ENCODE data around the gene MADD. TPM values are rescaled to one million over a fixed set of nuclear protein-coding genes. Genes with fewer than 3 reads are reported as not detected.

The MADD gene
- total RNA-seq, 1 donor from 2014 or later, result 25.3 TPM

- no peak for DNase-seq (ENCODE audit: low spot score)
Observed at GRCh38 chr11:47338396-47339241, 68.7 kb downstream of the MADD start.

DNA sequence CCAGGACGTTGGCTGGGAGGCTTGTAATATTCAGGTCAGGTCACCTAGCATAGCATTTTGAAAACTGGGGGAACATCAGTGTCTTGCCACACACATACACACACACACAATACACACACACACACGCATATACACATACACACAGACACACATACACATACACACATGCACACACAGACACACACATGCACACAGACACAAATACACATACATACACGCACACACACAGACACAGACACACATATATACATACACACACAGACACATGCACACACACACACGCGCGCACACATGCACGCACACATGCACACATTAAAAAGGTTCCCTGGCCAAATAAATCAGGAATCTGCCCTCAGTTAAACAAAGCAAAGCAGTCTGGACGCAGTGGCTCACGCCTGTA is 70.1 kb downstream of the MADD start:
- no peak for DNase-seq (ENCODE audit: low spot score)

GRCh38 chr11:47340980-47341775 is 71.2 kb downstream of the MADD start:
- peak; percentile 45 for DNase-seq (ENCODE audit: low spot score)

- DNase-seq (ENCODE audit: low spot score), result no peak
Observed at GRCh38 chr11:47342036-47342803, 72.3 kb downstream of the MADD start.

DNA sequence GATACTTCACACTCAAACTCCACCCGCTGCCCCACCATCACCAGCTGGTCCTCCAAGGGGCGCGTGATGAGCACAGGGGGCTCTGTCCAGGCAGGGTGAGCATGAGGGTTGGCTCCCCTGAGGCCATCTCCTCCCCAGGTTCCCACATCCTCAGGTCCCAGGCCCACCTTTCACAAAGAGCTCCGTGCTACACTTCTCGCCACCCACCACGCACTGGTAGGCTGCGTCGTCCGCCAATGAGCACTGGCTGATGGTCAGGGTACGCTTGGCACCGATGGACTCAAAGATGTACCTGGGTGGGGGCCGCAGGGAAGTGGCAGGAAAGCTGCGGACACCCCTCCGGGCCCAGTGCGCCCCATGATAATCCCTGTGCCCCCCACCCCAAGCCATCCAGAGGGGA is 72.9 kb downstream of the MADD start:
- no peak for DNase-seq (ENCODE audit: low spot score)

DNA sequence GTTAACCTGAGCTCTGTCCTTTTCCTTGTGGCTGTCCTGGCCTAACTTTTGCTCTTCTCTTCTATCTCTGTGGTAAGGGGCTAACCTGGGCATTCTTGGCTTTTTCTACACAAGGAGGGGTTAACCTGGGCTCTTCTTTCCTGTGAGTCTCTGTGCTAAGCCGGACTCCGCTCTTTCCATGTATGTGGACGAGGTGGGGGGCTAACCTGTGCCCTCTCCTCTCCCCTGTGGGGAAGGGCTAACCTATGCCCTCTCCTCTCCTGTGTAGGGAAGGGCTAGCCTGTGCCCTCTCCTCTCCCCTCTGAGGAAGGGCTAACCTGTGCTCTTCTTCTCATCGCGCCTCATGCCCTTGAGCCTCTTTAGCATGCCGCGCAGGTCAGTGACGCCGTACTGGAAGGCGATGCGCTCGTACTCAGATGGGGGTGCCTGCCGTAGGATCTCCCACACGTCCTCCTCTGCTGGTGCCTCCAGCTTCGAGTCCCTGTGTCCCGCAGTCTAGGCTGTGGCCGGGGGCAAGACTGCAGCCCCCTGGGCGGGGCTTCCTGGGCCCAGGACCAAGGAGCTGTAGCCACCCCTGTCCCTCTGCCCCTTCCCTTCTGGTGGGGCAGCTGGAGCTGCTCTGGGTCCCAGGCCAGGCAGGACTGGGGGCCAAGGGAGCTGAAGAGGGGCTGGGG is 76.1 kb downstream of the MADD start:
- no peak for DNase-seq (ENCODE audit: low spot score)

DNA sequence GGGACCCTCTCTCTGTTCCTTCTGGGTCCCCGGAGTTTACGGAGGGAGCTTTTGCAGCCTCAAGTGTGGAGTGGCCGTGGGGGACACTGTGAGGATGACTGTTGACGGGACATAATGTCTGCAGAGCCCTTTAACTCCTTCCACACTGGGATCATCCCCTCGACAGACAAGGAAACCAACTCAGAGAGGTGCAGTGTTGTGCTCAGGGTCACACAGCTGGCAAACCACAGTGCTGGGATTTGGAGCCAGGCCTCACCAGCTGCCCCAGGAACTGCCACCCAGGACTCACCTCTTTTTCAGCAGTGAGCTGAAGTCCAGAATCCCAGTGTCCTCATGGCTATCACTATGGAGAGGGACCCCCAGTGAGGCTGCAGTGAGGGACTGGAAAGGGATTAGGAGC is 77.2 kb downstream of the MADD start:
- no peak for DNase-seq (ENCODE audit: low spot score)

- no peak for DNase-seq (ENCODE audit: low spot score)
Observed at GRCh38 chr11:47348131-47348802, 78.3 kb downstream of the MADD start.

DNA sequence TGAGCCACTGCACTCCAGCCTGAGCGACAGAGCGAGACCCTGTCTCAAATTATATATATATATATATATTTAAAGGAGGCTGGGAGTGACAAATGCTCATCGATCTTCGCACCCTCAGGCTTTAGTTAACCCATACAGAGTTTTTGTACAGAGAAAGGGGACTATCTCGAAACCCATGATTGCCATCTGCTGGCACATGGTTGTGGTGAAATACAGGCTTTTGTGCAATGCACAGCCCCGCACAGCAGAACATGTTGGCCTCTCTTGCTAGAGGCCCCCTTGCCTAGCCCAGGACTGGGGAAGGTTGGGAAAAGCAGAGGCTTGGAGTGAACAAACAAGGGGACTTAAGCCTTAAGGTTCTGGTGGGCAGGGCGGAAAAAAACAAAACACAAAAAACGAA is 78.9 kb downstream of the MADD start:
- DNase-seq (ENCODE audit: low spot score), result peak; percentile 33

DNA sequence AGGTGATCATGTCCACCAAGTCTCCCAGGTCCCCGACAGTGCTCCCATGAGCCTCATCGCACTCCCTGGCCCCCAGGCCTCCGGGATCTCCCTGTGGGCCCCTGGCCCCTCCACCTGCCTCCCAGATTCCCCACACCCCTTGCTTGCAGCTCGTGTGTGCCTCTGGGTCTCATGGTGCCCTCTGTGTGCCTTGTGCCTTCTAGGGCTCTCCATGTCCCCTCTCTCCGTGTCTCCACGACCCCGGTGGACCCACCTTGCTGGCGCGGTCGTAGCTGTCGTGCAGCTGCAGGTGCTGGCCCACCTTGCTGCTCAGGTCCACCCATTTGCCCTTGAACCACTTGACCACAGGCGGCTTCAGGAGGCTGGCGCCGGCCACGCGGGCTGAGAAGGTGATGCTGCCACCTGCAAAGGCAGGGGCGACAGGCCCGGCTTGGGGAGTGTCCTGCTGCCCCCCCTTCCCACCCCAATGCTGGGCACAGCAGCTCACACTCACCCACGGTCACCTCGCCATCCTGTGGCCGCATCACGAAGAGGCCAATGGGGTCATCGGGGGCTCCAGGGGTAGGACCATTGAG is 79.7 kb downstream of the MADD start:
- no peak for DNase-seq (ENCODE audit: low spot score)

GRCh38 chr11:47350315-47350714 is 80.4 kb downstream of the MADD start:
- no peak for DNase-seq (ENCODE audit: low spot score)

- DNase-seq (ENCODE audit: low spot score), result peak; percentile 29
Observed at GRCh38 chr11:47351156-47352126, 81.5 kb downstream of the MADD start.

DNA sequence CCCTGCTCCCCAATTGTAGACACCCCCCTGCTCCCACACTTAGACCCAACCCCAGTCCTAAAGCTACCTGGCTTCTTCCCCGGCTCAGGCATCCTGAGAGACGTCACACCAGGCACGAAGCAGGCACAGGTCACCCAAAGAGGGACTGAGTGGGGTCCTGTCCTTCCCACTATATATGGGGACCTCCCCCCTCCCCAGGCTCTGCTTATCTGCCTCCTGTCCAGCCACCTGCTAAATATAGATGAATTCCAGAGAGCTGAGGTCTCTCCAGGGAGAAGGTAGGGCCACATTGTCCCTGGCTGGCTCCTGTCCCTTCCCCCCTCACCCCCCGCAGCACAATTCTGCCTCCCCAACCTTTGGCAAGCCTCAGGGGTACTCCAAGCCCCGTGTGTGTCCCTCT is 82.6 kb downstream of the MADD start, which contains the start of gene MYBPC3:
Gene MYBPC3, minus strand, starts transcription at position 147 of the 400 bp plus-strand sequence. Its CDS starts 55 bp downstream, at position 92.
- DNase-seq (ENCODE audit: low spot score), result no peak

DNA sequence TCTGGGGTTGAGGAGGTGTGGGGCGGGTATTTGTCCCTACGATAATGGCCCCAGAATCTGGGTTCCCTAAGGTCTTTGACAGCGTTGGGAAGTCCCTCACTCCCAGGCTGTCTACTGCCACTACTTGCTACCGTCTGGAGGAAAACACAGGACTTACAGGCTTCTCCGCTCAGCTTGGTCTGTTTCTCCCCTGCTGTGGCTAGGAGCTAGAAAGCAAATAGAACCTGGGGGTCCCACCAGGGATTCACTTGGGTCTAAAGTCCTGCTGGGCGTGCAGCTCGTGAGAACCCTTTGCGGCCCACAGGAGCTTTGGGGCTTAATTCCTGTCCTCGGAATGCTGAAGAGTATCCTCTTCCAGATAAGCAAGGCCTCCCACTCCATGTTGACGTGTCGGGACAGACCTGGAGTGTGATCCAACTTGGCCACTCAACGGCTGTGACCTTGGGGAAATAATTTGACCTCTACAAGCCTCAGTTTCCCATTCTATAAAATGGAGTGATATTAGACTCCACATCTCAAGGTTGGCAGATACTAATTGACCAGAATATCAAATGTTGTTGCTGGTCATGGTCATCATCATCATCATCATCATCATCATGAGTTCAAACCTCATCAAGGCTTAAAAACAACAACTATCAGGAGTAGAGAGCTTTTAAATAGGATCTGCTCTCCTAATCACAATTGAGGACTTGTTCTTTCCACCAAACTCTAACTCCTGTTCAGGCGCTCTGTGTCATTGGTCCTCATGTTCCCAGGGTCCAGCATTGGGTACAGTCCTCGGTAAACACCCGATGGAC is 84.2 kb downstream of the MADD start:
- DNase-seq (ENCODE audit: low spot score), result no peak

DNA sequence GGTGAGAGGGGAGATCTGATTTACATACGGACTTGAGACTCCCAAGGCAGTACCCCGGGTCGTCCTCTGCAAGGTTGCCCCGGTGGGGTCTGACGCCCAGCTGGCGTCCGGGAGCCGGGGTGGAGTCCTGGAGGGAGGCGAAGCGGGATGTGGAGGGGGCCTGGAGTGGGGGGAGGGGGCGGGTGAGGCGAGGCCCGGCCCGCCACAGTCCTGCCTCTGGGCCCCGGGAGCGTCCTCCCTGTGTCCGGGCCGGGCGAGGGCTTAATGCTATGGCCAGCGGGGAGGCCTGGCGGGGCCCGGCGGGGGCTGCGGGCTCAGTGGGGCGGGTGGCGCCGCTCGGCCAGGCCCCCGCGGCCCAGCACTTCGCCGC is 85.0 kb downstream of the MADD start:
- no peak for DNase-seq (ENCODE audit: low spot score)

GRCh38 chr11:47355283-47356128 is 85.6 kb downstream of the MADD start:
- DNase-seq (ENCODE audit: low spot score), result peak; percentile 94

Measured in umbilical cord (tissue), 2 donors.